GM18909 (cell line): Measurements from ENCODE around the gene SAMD4A.

ENCODE experiments used
- ATAC-seq: cut with Tn5 transposase; IDR thresholded peaks from one replicate; pipeline ENCODE4 v1.9.1; 2021; ENCODE audit warnings: mild to moderate bottlenecking; ENCODE audit not compliant: unreplicated experiment, poor library complexity

SAMD4A gene

DNA sequence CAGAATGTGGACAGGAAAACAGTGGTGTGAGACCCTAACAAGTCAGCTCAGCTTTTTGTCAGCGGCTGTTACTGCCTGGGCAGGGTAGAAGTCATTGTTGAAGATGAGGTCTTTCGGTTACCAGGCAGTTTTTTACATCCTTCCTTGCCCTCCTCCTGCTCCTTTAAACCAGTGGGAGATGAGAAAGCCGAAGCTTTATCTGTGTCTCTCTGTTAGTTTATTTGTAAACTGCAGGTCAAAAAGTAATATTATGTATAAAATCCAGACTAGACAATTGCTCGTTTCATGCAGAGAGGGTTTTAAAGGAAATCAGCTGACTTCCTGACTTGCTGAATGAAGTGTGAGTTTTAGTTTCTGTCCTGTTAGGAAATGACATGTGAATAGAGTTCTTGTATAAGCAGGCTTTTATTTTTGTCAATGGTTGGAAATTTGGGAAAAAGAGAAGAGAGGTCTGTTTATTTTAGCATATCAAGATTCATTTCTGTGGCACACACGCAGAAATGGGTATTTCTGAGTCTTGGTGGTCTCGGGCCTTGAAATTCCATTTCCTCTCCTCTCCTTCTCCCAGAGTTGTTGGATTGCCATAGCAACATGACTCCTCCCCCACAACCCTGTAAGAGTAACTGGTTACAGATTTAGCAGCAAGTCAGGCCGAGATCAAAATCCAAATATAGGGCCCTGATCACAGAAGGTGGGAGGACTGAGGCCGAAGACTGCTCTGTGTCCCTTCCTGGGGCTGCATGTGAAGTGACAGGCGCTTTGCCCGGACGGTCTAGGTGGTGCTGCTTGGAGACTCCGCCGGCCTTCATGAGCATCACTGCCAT is 60.8 kb downstream of the SAMD4A start:
- ATAC-seq = peak; percentile 70

GRCh38 chr14:54629183-54629582 is 62.3 kb downstream of the SAMD4A start:
- ATAC-seq = no peak

DNA sequence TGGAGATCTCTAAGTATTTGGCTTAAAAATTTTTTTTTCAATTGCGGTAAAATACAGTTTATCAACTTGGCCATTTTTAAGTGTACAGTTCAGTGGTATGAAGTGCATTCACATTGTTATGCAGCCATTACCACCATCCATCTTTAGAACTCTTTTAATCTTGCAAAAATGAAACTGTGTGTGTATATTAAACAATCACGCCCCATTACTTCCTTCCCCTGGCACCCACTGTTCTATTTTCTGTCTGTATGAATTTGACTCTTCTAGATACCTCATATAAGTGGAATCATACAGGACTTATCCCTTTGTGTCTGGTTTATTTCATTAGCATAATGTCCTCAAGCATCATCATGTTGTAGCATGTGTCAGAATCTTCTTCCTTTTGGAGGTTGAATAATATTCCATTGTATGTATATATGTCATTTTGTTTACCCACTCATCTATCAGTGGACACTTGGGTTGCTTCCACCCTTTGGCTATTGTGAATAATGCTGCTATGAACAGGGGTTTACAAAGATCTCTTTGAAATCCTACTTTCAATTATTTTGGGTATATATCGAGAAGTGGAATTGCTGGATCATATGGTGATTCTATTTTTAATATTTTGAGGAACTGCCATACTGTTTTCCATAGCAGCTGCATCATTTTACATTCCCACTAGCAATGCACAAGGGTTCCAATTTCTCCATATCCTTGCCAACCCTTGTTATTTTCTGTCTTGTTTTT is 62.9 kb downstream of the SAMD4A start:
- no peak for ATAC-seq

- ATAC-seq = no peak
These were observed 64.1 kb downstream of the SAMD4A start for GRCh38 chr14:54631016-54631415.

- ATAC-seq = no peak
These were observed 65.5 kb downstream of the SAMD4A start for GRCh38 chr14:54632452-54632851.

GRCh38 chr14:54633076-54633475 is 66.1 kb downstream of the SAMD4A start:
- ATAC-seq = no peak

- ATAC-seq = no peak
These were observed 70.6 kb downstream of the SAMD4A start for GRCh38 chr14:54637270-54638134.

DNA sequence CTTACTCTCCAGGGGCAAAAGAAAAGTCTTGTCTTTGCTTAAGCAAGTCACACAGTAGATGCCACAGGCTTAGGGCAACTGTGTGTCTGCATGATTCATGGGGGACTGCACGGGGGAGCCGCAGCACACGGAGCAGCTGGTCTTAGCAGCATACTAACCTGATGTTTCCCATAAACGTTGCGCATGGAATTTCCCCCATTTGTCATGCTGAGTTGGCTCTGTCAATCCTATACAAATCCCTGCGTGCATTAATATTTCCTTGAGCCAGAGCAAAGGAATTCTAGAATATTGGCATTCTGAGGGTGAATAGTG is 71.2 kb downstream of the SAMD4A start:
- ATAC-seq = no peak

GRCh38 chr14:54639611-54640010 is 72.7 kb downstream of the SAMD4A start:
- no peak for ATAC-seq

DNA sequence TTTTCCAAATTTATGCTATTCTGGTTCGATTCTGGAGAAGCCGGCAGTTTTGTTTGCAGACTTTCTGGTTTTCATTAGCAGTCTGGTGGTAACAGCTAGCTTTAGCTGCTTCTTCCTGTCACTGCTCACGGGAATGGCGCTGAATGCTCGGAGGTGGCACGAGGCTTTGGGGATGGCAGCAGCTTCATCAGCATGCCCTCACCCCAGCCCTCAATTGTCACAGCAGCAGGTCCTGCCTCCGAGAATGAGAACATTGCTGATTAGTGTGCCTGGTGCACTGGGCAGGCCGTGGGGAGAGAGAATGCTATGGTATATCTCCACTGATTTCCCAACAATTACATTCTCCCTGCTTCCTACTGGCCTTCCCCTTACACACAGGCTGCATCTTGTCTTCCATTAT is 73.6 kb downstream of the SAMD4A start:
- no peak for ATAC-seq

GRCh38 chr14:54642121-54642520 is 75.2 kb downstream of the SAMD4A start:
- ATAC-seq = no peak

- no peak for ATAC-seq
These were observed 76.1 kb downstream of the SAMD4A start for GRCh38 chr14:54642801-54643695.

- ATAC-seq = no peak
These were observed 76.8 kb downstream of the SAMD4A start for GRCh38 chr14:54643696-54644176.

DNA sequence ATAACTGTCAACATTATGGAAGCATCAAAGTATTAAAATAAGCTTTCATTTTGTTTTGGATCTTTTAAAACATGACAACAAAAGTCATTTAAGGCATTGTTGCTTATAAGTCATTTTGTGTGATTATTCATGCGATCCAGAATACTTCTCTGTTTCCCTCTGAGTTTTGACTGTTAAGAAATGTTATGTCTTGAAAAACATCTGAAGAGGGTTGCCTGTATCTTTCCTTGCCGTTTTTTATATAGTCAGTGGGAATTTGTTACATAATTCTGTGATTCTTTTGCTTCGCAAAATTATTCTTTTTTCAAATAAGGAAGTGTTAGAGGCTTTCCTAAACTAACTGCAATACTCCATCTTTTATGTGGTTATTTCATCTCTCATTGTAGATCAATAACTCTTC is 78.7 kb downstream of the SAMD4A start:
- no peak for ATAC-seq

GRCh38 chr14:54646626-54647025 is 79.7 kb downstream of the SAMD4A start:
- no peak for ATAC-seq

GRCh38 chr14:54647378-54647777 is 80.5 kb downstream of the SAMD4A start:
- ATAC-seq = no peak

DNA sequence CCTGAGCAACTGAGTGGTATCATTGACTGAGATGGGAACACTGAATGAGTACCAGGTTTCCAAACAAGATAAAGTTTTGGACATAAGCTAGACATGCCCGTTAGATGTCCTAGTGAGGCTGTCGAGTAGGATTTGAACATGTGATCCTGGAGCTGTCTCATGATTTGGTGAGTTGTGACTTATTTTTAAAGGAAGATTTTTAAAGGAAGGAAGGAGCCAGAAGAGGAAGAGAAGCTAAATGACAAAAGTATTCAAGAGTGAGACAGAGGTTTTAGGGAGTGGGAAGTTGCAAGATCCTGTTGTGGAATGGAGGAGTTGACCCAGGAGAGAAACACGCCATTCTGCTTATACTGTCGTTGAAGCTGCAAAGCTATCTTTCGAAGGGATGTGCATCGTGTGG is 82.1 kb downstream of the SAMD4A start:
- ATAC-seq = no peak

- ATAC-seq = no peak
These were observed 83.5 kb downstream of the SAMD4A start for GRCh38 chr14:54650331-54650958.

DNA sequence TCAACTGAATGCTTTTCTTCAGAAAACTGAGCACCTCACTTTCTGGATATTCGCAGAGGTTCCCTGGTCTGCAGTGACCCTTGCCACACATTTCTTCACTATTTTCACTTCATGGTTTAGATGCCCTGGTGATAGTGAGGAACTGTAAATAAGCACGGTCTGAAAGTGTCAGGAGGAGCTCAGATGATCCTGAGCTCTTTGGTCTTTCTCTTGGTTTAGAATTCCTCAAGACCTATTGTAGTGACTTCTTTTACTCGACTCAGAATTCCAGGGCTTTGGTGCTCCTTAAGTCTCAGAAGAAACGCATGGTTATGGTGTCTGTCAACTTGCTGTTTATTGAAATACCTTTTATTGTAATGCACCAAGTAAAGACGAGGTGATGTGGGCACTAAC is 84.0 kb downstream of the SAMD4A start:
- no peak for ATAC-seq
